HepG2 (cell line): ENCODE measurements around the gene RILP. TPM values are rescaled to one million over a fixed set of nuclear protein-coding genes. Genes with fewer than 3 reads are reported as not detected.

Source experiments
- DMTF1 ChIP-seq: sonication (generic); formaldehyde crosslinking; IDR thresholded peaks from 2 replicates; pipeline ENCODE4 v1.4.0; 2020; ENCODE audit warnings: mild to moderate bottlenecking, missing genetic modification reagents
- DR1 ChIP-seq: sonication (generic); formaldehyde crosslinking; IDR thresholded peaks from 2 replicates; pipeline ENCODE4 v1.8.0; 2021; ENCODE audit warnings: mild to moderate bottlenecking, missing genetic modification reagents, inconsistent platforms
- FOXO4 ChIP-seq: sonication (generic); formaldehyde crosslinking; conservative IDR thresholded peaks from 2 replicates; pipeline ENCODE4 v1.8.1; 2023; ENCODE audit warnings: missing genetic modification reagents
- LRRFIP1 ChIP-seq: sonication (generic); formaldehyde crosslinking; conservative IDR thresholded peaks from 2 replicates; pipeline ENCODE4 v1.4.0; 2020; ENCODE audit warnings: missing genetic modification reagents
- MED8 ChIP-seq: sonication (generic); formaldehyde crosslinking; IDR thresholded peaks from 2 replicates; pipeline ENCODE4 v1.8.1; 2023; ENCODE audit warnings: mild to moderate bottlenecking, missing genetic modification reagents; ENCODE audit not compliant: insufficient replicate concordance
- PHF21A ChIP-seq: sonication (generic); formaldehyde crosslinking; IDR thresholded peaks from 2 replicates; pipeline ENCODE4 v1.5.0; 2020; ENCODE audit warnings: mild to moderate bottlenecking, missing genetic modification reagents
- RBM22 ChIP-seq: fragments of 200-400 bp; formaldehyde crosslinking; optimal IDR thresholded peaks from 2 replicates; pipeline ENCODE3; 2017; ENCODE audit warnings: mild to moderate bottlenecking, low read length, moderate library complexity
- ZBTB8A ChIP-seq: sonication (generic); formaldehyde crosslinking; IDR thresholded peaks from 2 replicates; pipeline ENCODE4 v1.4.0; 2020; ENCODE audit warnings: mild to moderate bottlenecking, low read depth, missing genetic modification reagents, borderline replicate concordance
- ZFYVE20 ChIP-seq: sonication (generic); formaldehyde crosslinking; IDR thresholded peaks from 2 replicates; pipeline ENCODE4 v1.8.0; 2023; ENCODE audit warnings: low read depth, mild to moderate bottlenecking, moderate library complexity, missing genetic modification reagents, borderline replicate concordance
- ZNF232 ChIP-seq: sonication (generic); formaldehyde crosslinking; IDR thresholded peaks from 2 replicates; pipeline ENCODE4 v1.4.0; 2020; ENCODE audit warnings: missing genetic modification reagents, borderline replicate concordance
- ZNF276 ChIP-seq: sonication (generic); formaldehyde crosslinking; IDR thresholded peaks from 2 replicates; pipeline ENCODE4 v1.4.0; 2020; ENCODE audit warnings: mild to moderate bottlenecking, low read depth, missing genetic modification reagents
- ZNF746 ChIP-seq: sonication (generic); formaldehyde crosslinking; IDR thresholded peaks from 2 replicates; pipeline ENCODE4 v1.8.0; 2022; ENCODE audit warnings: mild to moderate bottlenecking, missing genetic modification reagents
- ZNF747 ChIP-seq: sonication (generic); formaldehyde crosslinking; IDR thresholded peaks from 2 replicates; pipeline ENCODE4 v1.8.1; 2023; ENCODE audit warnings: missing genetic modification reagents, mild to moderate bottlenecking, borderline replicate concordance
- ZNF788 ChIP-seq: sonication (generic); formaldehyde crosslinking; IDR thresholded peaks from 2 replicates; pipeline ENCODE4 v1.5.0; 2020; ENCODE audit warnings: mild to moderate bottlenecking, missing genetic modification reagents, borderline replicate concordance
- ZNF879 ChIP-seq: sonication (generic); formaldehyde crosslinking; IDR thresholded peaks from 2 replicates; pipeline ENCODE4 v1.8.1; 2023; ENCODE audit warnings: missing genetic modification reagents
- polyA plus RNA-seq, 8 experiments: library from polyadenylated mRNA; depleted of rRNA in 3 of 8; stranded (reverse) in 7 of 8; unstranded in 1 of 8; fragments of >200 nt; fragmentation: Illumina TruSeq in 4 of 8; extraction: Trizol in 4 of 8; gene quantifications; 2 replicates each; pipeline versions ENCODE4 v1.2.1 to v1.2.3, GENCODE V29; 2011 to 2016; ENCODE audit warnings: low read depth in 4 of 8, missing spikeins in 1 of 8, mixed read lengths in 1 of 8; ENCODE audit not compliant: insufficient read depth in 1 of 8
- total RNA-seq, 5 experiments: library from RNA; depleted of rRNA; stranded (reverse); fragments of >200 nt; fragmentation: Illumina TruSeq; extraction: Trizol; gene quantifications; 2 replicates each; pipeline ENCODE4 v1.2.3, GENCODE V29; 2016; ENCODE audit warnings: low read depth in 1 of 5

Gene RILP
- total and polyA plus RNA-seq, 2 of the 13 experiments (the other 11 are each of a cell fraction or from before 2014, with no cell fraction given): 6.6 to 8.1 TPM

- TF ChIP-seq DMTF1 (CRISPR knock-in tag) (0 out of 2 replicates have a peak, but pooled peaks have one; percentile 61), ZNF746 (no peak), RBM22 (no peak), ZBTB8A (CRISPR knock-in tag) (no peak; the same call in 1 of the 2 replicates), ZNF879 (CRISPR knock-in tag) (no peak), ZNF232 (CRISPR knock-in tag) (no peak), ZNF747 (CRISPR knock-in tag) (peak; percentile 60; the same call in 1 of the 2 replicates), ZFYVE20 (CRISPR knock-in tag) (no peak), LRRFIP1 (CRISPR knock-in tag) (no peak), PHF21A (peak; percentile 9; the same call in 1 of the 2 replicates), ZNF788 (peak; percentile 61), DR1 (CRISPR knock-in tag) (no peak), FOXO4 (no peak), MED8 (no peak), ZNF276 (CRISPR knock-in tag) (peak; percentile 13; the same call in 1 of the 2 replicates)
Observed at GRCh38 chr17:1648963-1649843, 463 bp downstream of the RILP start (continued).
